ENCODE data around the gene TSPEAR.

Gene TSPEAR

GRCh38 chr21:44494956-44495355 is 216.4 kb downstream of the TSPEAR start:
- DNase-seq (ENCODE audit: extremely low read depth, low read depth): no peak
- no peak overlapping the region for H3K4me3 ChIP-seq (replicated peaks; ENCODE audit: low read depth, low read length)
- no peak for TF ChIP-seq CTCF (IDR thresholded peaks at IDR 0.05; ENCODE audit: low read depth, low read length, missing control alignments)

GRCh38 chr21:44494418-44494817 is 217.0 kb downstream of the TSPEAR start:
- no peak for TF ChIP-seq CTCF (IDR thresholded peaks at IDR 0.05; ENCODE audit: low read depth, low read length, missing control alignments)

GRCh38 chr21:44492567-44493385 is 218.6 kb downstream of the TSPEAR start:
- no peak overlapping the region for H3K4me3 ChIP-seq (replicated peaks; ENCODE audit: low read depth, low read length)
- no peak for DNase-seq (ENCODE audit: extremely low read depth, low read depth)
- TF ChIP-seq CTCF (IDR thresholded peaks at IDR 0.05; ENCODE audit: low read depth, low read length, missing control alignments): no peak

More at GRCh38 chr21:44494418-44494817, 217.0 kb downstream of the TSPEAR start:
- H3K4me3 ChIP-seq (replicated peaks; ENCODE audit: low read depth, low read length): no peak overlapping the region
- no peak for DNase-seq (ENCODE audit: extremely low read depth, low read depth)

- no peak overlapping the region for H3K4me3 ChIP-seq (replicated peaks; ENCODE audit: low read depth, low read length)
- no peak for TF ChIP-seq CTCF (IDR thresholded peaks at IDR 0.05; ENCODE audit: low read depth, low read length, missing control alignments)
- no peak for DNase-seq (ENCODE audit: extremely low read depth, low read depth)
Measured at GRCh38 chr21:44490816-44491215, 220.6 kb downstream of the TSPEAR start.

GRCh38 chr21:44490405-44490804 is 221.0 kb downstream of the TSPEAR start:
- H3K4me3 ChIP-seq (replicated peaks; ENCODE audit: low read depth, low read length): no peak overlapping the region
- no peak for DNase-seq (ENCODE audit: extremely low read depth, low read depth)
- no peak for TF ChIP-seq CTCF (IDR thresholded peaks at IDR 0.05; ENCODE audit: low read depth, low read length, missing control alignments)

GRCh38 chr21:44489962-44490361 is 221.4 kb downstream of the TSPEAR start:
- no peak for DNase-seq (ENCODE audit: extremely low read depth, low read depth)
- peak; percentile 17 for TF ChIP-seq CTCF (IDR thresholded peaks at IDR 0.05; ENCODE audit: low read depth, low read length, missing control alignments)
- no peak overlapping the region for H3K4me3 ChIP-seq (replicated peaks; ENCODE audit: low read depth, low read length)
